ENCODE data around the gene TIGIT.

Gene TIGIT

DNA sequence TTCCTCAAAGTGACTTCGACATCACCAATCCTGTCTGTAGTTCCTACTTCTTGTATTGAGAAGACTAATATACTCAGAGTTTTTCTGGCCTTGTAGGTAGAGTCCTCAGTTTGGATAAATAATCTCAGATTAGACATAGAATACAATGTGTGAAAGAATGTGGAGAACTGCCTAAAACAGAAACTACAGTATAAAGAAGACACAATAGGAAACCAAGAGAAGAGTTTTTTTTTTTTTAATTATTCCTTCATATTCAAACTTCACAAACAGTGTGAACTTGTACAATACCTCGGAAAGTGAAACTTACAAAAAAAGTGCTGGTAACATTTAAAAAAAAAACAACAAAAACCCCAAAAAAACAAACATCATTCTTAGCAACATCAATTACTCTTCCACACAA is 20.5 kb downstream of the TIGIT start:
- H3K27ac ChIP-seq (replicated peaks): no peak overlapping the region
- DNase-seq (ENCODE audit: low read depth in 1 of 2, low spot score in 1 of 2): no peak
- TF ChIP-seq GABPA (IDR thresholded peaks at IDR 0.05; ENCODE audit: low read depth) (no peak), SPI1 (IDR thresholded peaks at IDR 0.05; ENCODE audit: borderline replicate concordance, low read depth) (no peak), POLR2AphosphoS5 (IDR thresholded peaks at IDR 0.05; ENCODE audit: low read depth) (no peak)
- TF ChIP-seq, protein P1, sequence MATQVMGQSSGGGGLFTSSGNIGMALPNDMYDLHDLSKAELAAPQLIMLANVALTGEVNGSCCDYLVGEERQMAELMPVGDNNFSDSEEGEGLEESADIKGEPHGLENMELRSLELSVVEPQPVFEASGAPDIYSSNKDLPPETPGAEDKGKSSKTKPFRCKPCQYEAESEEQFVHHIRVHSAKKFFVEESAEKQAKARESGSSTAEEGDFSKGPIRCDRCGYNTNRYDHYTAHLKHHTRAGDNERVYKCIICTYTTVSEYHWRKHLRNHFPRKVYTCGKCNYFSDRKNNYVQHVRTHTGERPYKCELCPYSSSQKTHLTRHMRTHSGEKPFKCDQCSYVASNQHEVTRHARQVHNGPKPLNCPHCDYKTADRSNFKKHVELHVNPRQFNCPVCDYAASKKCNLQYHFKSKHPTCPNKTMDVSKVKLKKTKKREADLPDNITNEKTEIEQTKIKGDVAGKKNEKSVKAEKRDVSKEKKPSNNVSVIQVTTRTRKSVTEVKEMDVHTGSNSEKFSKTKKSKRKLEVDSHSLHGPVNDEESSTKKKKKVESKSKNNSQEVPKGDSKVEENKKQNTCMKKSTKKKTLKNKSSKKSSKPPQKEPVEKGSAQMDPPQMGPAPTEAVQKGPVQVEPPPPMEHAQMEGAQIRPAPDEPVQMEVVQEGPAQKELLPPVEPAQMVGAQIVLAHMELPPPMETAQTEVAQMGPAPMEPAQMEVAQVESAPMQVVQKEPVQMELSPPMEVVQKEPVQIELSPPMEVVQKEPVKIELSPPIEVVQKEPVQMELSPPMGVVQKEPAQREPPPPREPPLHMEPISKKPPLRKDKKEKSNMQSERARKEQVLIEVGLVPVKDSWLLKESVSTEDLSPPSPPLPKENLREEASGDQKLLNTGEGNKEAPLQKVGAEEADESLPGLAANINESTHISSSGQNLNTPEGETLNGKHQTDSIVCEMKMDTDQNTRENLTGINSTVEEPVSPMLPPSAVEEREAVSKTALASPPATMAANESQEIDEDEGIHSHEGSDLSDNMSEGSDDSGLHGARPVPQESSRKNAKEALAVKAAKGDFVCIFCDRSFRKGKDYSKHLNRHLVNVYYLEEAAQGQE (IDR thresholded peaks at IDR 0.05; ENCODE audit: insufficient replicate concordance, low read depth): no peak
- TF ChIP-seq, protein P2, sequence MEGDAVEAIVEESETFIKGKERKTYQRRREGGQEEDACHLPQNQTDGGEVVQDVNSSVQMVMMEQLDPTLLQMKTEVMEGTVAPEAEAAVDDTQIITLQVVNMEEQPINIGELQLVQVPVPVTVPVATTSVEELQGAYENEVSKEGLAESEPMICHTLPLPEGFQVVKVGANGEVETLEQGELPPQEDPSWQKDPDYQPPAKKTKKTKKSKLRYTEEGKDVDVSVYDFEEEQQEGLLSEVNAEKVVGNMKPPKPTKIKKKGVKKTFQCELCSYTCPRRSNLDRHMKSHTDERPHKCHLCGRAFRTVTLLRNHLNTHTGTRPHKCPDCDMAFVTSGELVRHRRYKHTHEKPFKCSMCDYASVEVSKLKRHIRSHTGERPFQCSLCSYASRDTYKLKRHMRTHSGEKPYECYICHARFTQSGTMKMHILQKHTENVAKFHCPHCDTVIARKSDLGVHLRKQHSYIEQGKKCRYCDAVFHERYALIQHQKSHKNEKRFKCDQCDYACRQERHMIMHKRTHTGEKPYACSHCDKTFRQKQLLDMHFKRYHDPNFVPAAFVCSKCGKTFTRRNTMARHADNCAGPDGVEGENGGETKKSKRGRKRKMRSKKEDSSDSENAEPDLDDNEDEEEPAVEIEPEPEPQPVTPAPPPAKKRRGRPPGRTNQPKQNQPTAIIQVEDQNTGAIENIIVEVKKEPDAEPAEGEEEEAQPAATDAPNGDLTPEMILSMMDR (IDR thresholded peaks at IDR 0.05; ENCODE audit: insufficient read depth, low read length): no peak
- no peaks in the 10 kb centered on the region for H3K27me3 ChIP-seq (ENCODE audit: insufficient read depth, poor library complexity, severe bottlenecking)
- H3K4me3 ChIP-seq (replicated peaks; ENCODE audit: insufficient read depth, low read length): no peak overlapping the region

DNA sequence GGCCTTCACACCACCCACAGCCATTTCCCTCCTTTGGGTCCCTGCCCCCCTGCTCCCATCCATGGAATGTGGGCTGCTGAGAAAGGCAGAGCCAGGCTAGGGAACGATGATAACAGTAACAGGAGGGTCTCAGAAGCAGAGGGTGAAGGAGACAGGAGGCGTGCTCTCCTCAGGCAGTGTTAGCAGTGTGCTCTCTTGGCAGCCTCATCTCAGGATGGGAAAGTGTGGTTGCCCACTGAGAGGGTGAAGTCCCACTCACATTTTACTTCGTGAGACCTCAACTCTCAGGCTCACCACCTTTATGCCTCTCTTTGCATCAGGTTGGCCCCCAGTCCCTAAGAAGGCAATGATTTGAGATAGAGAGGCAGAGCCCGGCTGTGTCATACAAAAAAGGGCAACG is 24.5 kb downstream of the TIGIT start:
- DNase-seq (ENCODE audit: low read depth in 1 of 2, low spot score in 1 of 2): no peak
- no peaks in the 10 kb centered on the region for H3K27me3 ChIP-seq (ENCODE audit: insufficient read depth, poor library complexity, severe bottlenecking)
- no peak for TF ChIP-seq POLR2AphosphoS5 (IDR thresholded peaks at IDR 0.05; ENCODE audit: low read depth)
- no peak for TF ChIP-seq GABPA (IDR thresholded peaks at IDR 0.05; ENCODE audit: low read depth)
- no peak for TF ChIP-seq SPI1 (IDR thresholded peaks at IDR 0.05; ENCODE audit: borderline replicate concordance, low read depth)
- TF ChIP-seq, protein P1 (IDR thresholded peaks at IDR 0.05; ENCODE audit: insufficient replicate concordance, low read depth): no peak
- TF ChIP-seq, protein P2 (IDR thresholded peaks at IDR 0.05; ENCODE audit: insufficient read depth, low read length): no peak
- H3K4me3 ChIP-seq (replicated peaks; ENCODE audit: insufficient read depth, low read length): no peak overlapping the region
- no peak overlapping the region for H3K27ac ChIP-seq (replicated peaks)

DNA sequence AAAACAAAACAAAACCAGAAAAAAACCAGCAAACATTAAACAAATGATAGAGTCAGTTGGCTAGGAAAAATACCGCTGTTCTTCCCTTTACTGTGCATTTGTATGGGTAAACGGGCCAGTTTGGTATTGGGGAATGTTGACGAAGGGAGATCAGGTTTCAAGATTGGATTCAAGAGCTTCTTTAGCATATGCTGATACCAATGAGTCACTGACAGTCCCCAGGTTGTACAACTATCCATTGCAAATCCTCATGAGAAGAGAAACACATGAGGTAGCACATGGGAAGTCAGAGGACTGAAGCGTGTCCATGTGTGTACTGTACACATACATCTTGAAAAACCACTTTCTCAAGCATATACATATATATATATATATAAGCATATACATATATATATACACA is 25.6 kb downstream of the TIGIT start:
- DNase-seq (ENCODE audit: low read depth in 1 of 2, low spot score in 1 of 2): no peak
- peaks cover 3% of the 10 kb centered on the region for H3K27me3 ChIP-seq (ENCODE audit: insufficient read depth, poor library complexity, severe bottlenecking)
- TF ChIP-seq POLR2AphosphoS5 (IDR thresholded peaks at IDR 0.05; ENCODE audit: low read depth) (no peak), SPI1 (IDR thresholded peaks at IDR 0.05; ENCODE audit: borderline replicate concordance, low read depth) (no peak), GABPA (IDR thresholded peaks at IDR 0.05; ENCODE audit: low read depth) (no peak)
- TF ChIP-seq, protein P1 (IDR thresholded peaks at IDR 0.05; ENCODE audit: insufficient replicate concordance, low read depth): no peak
- TF ChIP-seq, protein P2 (IDR thresholded peaks at IDR 0.05; ENCODE audit: insufficient read depth, low read length): no peak
- no peak overlapping the region for H3K27ac ChIP-seq (replicated peaks)
- no peak overlapping the region for H3K4me3 ChIP-seq (replicated peaks; ENCODE audit: insufficient read depth, low read length)

Measured in HL-60 (cell line).